C1 segment of cervical spinal cord (tissue), 14 donors: ENCODE measurements around the gene THSD8.
A peak's percentile ranks its signal among the peaks of the same experiment; 100 is the strongest.
"Not testable (repeated sequence)": the region's sequence is repeated elsewhere in the genome, so short reads cannot be mapped to it uniquely, and the experiment has no call there.

Source experiments
- DNase-seq, 14 donors: peaks; one replicate each; lab custom pipeline; 2025; lab: John Stamatoyannopoulos, UW

THSD8 gene

DNA sequence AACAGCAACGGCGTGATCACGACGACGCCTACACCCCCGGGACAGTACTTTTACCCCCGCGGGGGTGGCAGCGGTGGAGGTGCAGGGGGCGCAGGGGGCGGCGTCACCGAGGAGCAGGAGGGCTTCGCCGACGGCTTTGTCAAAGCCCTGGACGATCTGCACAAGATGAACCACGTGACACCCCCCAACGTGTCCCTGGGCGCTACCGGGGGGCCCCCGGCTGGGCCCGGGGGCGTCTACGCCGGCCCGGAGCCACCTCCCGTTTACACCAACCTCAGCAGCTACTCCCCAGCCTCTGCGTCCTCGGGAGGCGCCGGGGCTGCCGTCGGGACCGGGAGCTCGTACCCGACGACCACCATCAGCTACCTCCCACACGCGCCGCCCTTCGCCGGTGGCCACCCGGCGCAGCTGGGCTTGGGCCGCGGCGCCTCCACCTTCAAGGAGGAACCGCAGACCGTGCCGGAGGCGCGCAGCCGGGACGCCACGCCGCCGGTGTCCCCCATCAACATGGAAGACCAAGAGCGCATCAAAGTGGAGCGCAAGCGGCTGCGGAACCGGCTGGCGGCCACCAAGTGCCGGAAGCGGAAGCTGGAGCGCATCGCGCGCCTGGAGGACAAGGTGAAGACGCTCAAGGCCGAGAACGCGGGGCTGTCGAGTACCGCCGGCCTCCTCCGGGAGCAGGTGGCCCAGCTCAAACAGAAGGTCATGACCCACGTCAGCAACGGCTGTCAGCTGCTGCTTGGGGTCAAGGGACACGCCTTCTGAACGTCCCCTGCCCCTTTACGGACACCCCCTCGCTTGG, 9.6 kb upstream of the THSD8 start:
- peak in 10 of 14 donors; percentile 44 to 74 (median 67) for DNase-seq

- DNase-seq = peak in 4 of 14 donors; percentile 47 to 65 (median 52)
Observed at GRCh38 chr19:12792853-12793289, 9.0 kb upstream of the THSD8 start.

DNA sequence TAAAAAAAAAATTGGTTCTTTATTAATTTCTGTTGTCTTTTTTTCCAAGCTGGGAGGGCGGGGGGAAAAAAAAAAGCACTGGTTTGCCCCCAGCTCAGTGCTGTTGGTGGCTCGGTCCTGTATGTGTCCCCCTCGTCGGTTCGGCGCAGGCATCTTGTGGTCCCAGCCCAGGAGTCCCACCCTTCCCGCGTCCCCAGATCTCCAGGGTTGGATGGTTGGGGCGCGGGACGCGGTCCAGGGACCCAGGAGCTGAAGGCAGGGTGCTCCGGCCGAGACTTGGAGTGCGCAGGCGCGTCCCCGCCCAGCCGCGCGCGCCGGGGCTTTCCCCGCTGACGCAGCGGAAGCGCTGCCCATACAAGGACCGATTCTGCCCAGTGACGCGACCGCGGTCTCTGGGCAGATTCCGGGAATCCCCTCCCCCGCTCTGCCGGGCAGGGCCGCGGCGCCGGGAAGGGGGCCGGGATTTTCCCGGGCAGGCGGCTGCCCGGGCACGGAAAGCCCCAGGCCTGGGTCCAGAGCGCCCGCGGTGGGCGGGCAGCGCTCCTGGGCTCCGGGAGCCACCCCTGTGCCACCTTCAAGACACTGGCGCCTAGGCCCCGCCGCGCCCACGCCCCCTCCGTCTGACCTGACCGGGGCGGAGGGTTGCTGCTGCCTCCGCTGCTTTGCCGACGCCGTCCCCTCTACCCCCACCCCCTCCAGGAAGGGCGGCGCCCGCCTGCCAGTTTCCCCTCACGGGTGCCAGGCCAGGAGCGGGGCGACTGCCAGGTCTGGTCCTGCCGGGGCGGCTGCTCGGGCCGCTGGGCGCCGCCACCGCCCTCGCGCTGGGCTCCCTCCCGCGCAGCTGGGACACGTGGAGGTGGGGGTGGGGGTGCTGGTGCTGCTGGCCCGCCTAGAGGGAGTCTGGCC, 8.3 kb upstream of the THSD8 start:
- DNase-seq = peak; percentile 52 to 96 (median 88)

DNA sequence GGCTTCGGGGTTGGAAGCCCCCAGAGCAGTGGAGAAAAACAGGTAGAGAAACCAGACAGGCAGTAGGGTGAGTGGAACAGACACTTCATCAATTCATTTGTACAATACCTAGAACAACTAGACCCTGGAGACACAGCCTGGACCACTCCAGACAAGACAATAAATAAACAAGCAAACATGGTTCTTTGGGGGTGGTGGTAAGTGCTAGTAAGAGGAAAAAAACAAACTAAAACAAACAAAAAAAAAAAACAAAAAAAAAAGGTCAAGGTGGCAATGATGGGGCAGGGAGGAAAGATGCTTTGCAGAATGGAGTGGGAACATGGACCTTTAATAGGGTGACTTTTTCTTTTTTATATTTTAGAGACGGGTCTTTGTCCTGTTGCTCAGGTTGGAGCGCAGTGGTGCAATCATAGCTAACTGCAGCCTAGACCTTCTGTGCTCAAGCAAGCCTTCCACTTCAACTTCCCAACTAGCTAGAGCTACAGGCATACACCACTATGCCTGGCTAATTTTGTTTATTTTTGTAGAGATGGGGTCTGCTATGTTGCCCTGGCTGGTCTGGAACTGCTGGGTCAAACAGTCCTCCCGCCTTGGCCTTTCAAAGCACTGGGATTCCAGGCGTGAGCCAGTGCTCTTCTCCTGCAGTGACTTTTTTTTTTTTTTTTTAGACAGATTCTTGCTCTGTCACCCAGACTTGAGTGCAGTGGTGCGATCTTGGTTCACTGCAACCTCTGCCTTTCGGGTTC, 7.5 kb upstream of the THSD8 start:
- no peak for DNase-seq

DNA sequence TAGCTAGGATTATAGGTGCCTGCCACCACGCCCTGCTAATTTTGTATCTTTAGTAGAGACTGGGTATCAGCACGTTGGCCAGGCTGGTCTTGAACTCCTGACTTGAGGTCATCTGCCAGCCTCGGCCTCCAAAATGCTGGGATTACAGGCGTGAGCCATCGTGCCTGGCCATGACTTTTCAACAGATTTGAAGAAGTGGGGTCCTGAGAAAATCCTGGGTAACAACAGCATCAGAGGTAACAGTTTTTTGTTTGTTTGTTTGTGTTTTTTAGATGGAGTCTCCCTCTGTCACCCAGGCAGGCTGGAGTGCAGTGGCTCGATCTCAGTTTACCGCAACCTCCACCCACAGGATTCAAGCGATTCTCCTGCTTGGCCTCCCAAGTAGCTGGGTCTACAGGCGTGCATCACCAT, 6.9 kb upstream of the THSD8 start:
- no peak for DNase-seq

DNA sequence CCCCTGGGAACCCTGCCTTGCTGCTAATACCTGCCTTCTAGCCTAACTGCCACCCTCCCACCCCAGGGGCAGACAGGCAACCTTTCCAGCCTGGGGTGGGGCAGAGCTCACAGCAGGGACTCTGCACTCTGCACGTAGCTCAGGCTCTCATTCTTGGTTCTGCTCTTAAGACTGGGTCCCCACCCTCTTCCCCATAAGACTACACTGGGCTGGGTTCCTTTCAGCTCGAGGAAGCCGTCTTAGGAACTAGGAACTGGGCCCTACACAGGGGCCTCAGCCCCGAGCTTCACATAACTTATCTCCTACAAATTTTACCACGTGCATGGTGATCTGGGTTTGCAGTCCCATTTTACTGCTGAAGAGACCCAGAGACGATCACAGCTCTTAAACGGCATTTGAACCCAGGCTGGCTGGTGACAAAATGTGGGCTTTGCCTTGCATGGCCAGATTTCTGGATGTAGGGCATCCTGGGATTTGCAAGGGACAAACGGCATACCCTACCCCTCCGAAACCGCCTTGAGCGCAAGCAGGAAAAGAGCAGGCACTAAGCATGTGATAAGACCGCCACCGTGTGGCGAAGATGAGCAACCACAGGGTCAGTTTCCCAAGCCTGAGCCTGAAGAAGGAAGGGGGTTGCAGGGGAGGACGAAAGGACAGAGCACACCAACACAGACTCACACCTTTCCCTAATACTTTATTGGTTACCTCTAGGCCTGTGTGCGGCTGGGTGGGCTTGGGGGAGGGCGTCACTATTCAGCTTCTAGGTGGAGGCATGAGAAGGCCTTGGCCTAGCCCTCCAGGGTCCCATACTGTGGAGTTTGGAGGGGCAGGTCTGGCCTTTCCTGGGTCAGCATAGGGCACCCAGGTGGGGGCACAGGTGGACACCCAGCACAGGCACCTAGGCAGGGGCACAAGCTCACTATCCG, 5.5 kb upstream of the THSD8 start:
- DNase-seq = peak in 10 of 14 donors; percentile 36 to 71 (median 58)

DNA sequence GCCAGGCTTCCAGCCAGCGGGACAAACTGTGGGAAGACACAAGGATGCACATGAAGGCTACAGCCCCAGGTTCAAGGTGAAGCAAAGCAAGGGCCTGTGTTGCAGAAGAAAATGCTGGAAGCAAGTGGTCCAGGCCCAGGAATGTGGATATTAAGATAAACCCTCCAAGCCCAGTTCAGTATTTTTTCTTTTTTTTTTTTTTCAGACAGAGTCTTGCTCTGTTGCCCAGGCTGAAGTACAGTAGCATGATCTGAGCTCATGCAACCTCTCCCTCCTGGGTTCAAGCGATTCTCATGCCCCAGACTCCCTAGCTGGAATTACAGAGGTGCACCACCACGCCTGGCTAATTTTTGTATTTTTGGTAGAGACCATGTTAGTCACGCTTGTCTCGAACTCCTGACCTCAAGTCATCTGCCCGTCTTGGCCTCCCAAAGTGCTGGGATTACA, 4.7 kb upstream of the THSD8 start:
- DNase-seq = no peak

DNA sequence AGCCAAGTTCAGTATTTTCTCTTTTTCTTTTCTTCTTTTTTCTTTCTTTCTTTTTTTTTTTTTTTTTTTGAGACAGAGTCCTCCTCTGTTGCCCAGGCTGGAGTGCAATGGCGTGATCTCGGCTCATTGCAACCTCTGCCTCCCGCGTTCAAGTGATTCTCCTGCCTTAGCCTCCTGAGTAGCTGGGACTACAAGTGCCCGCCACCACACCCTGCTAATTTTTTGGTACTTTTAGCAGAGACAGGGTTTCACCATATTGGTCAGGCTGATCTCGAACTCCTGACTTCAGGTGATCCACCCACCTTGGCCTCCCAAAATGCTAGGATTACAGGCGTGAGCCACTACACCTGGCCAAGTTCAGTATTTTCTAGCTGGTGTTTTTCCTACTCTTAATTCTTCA, 4.3 kb upstream of the THSD8 start:
- DNase-seq = not testable (repeated sequence)

- no peak for DNase-seq
Observed at GRCh38 chr19:12799742-12800465, 2.0 kb upstream of the THSD8 start.

GRCh38 chr19:12800466-12800770, 1.5 kb upstream of the THSD8 start:
- DNase-seq = no peak

- DNase-seq = peak in 3 of 14 donors; percentile 28 to 39 (median 36)
Observed at GRCh38 chr19:12800923-12801465, 875 bp upstream of the THSD8 start.

- peak in 3 of 14 donors; percentile 18 to 77 (median 49) for DNase-seq
Observed at GRCh38 chr19:12802267-12803106, 618 bp downstream of the THSD8 start.

DNA sequence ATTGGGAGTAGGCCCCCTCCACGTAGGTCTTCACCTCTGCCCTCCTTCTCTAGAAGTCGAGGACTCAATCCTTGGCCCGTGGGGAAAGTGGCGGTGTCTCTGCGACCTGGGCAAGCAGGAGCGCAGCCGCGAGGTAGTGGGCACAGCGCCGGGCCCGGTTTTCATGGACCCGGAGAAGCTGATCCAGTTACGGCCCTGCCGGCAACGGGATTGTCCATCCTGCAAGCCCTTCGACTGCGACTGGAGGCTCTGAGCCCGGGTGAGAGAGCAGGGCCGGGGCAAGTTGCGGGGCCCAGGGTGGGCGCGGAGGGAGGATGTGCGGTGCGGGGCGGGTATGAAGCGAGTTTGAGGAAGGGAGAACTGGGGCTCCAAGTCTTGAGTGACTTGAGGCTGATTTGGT, 2.2 kb downstream of the THSD8 start:
- no peak for DNase-seq

DNA sequence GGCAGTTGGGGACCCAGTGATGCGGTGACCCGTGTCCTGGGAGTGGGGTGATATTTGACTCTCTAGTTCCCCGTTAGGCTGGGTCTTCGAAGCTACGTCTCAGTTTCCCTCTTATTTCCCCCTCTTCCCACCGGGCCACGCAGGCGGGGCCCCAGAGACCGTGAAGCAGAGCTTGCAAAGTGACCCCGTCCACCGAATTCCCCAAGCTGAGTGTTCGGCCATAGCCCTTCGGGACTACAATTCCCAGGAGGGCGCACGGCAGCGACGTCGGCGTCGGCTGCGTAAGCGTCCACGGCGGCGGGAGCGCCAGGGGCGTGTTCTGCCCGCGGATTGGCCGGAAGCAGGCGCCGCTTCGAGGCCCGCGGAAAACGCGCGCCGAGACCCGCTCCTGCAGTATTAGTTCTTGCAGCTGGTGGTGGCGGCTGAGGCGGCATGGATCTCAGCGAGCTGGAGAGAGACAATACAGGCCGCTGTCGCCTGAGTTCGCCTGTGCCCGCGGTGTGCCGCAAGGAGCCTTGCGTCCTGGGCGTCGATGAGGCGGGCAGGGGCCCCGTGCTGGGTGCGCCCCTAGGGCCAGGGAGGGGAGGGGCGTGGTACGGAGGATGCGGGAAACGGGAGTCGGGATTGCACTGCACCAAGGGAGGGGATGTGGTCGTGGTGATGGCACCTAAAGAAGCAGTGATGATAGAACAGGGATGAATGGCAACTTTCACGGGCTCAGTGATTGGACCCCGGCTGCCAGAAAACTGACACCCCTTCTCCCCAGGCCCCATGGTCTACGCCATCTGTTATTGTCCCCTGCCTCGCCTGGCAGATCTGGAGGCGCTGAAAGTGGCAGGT, 4.6 kb downstream of the THSD8 start, which contains the start of gene RNASEH2A:
RNASEH2A (plus strand) TSS at position 343 of the 840 bp plus-strand sequence; CDS start at position 433, 90 bp downstream.
- DNase-seq = peak in 13 of 14 donors; percentile 56 to 86 (median 68)

GRCh38 chr19:12815088-12815487, 13.2 kb downstream of the THSD8 start:
- DNase-seq = no peak

DNA sequence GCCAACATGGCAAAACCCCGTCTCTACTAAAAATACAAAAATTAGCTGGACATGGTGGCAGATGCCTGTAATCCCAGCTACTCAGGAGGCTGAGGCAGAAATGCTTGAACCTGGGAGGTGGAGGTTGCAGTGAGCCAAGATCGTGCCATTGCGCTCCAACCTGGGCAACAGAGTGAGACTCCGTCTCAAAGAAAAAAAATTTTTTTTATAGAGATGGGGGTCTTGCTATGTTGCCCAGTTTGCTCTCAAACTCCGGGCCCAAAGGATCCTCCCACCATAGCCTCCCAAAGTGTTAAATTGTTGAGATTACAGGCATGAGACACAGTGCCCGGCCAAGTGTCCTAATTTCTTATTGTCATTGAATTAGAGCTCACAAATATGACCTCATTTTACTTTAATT, 15.3 kb downstream of the THSD8 start:
- DNase-seq = not testable (repeated sequence)

DNA sequence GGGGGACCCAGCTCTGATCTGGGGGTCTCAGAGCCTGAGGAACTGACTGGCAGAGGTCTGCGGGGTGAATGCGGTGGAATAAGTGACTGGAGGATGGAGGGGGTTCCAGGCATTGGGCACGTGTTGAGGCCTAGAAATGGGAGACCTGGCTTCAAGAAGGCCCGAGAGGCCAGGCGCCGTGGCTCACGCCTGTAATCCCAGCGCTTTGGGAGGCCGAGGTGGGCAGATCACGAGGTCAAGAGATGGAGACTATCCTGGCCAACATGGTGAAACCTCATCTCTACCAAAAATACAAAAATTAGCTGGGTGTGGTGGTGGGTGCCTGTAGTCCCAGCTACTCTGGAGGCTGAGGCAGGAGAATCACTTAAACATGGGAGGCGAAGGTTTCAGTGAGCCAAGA, 15.9 kb downstream of the THSD8 start:
- DNase-seq = not testable (repeated sequence)

- DNase-seq = no peak
Observed at GRCh38 chr19:12821761-12822160, 19.9 kb downstream of the THSD8 start.
